Measurements from ENCODE around the gene OTOA. TPM values are rescaled to one million over a fixed set of nuclear protein-coding genes. Genes with fewer than 3 reads are reported as not detected.
A peak's percentile ranks its signal among the peaks of the same experiment; 100 is the strongest.

The OTOA gene
- total and polyA plus RNA-seq, 2 of the 13 experiments (the other 11 are each of a cell fraction or from before 2014, with no cell fraction given) = 0.05 to 0.15 TPM

- TF ChIP-seq ZNF784 (CRISPR knock-in tag; IDR thresholded peaks at IDR 0.05; ENCODE audit: borderline replicate concordance) (no peak), FOXP1 (IDR thresholded peaks at IDR 0.05) (no peak), FOXP1 (CRISPR knock-in tag; IDR thresholded peaks at IDR 0.05) (peak; percentile 34; the same call in 1 of the 2 replicates), SNAPC5 (CRISPR knock-in tag; IDR thresholded peaks at IDR 0.05; ENCODE audit: borderline replicate concordance) (no peak), ZBTB20 (CRISPR knock-in tag; IDR thresholded peaks at IDR 0.05; ENCODE audit: borderline replicate concordance, low read depth) (peak; percentile 79; the same call in 1 of the 2 replicates), ARID3A (IDR thresholded peaks at IDR 0.05; ENCODE audit: low read depth, low read length) (peak; percentile 76; the same call in 1 of the 2 replicates), HNF1A (IDR thresholded peaks at IDR 0.05; ENCODE audit: low read depth) (no peak), HNF1A (CRISPR knock-in tag; IDR thresholded peaks at IDR 0.05; ENCODE audit: borderline replicate concordance) (no peak), GATAD2A (CRISPR knock-in tag; IDR thresholded peaks at IDR 0.05) (0 out of 2 replicates have a peak, but pooled peaks have one; percentile 42), BATF2 (CRISPR knock-in tag; IDR thresholded peaks at IDR 0.05) (no peak), GABPA (IDR thresholded peaks at IDR 0.05; ENCODE audit: low read depth, low read length) (no peak), GABPA (CRISPR knock-in tag; IDR thresholded peaks at IDR 0.05; ENCODE audit: low read depth) (peak; percentile 40; the same call in 1 of the 2 replicates), HMGXB4 (CRISPR knock-in tag; IDR thresholded peaks at IDR 0.05; ENCODE audit: borderline replicate concordance in 1 of 2, low read depth in 1 of 2) (no peak)
Observed at GRCh38 chr16:21626659-21627277, 37.0 kb upstream of the OTOA start (continued).
